ENCODE measurements around the gene HMGN3. TPM values are rescaled to one million over a fixed set of nuclear protein-coding genes. Genes with fewer than 3 reads are reported as not detected.

Gene HMGN3
- total and polyA plus RNA-seq, 2 of the 4 experiments (the other 2 are of a cell fraction), result 6.8 to 35.5 TPM

DNA sequence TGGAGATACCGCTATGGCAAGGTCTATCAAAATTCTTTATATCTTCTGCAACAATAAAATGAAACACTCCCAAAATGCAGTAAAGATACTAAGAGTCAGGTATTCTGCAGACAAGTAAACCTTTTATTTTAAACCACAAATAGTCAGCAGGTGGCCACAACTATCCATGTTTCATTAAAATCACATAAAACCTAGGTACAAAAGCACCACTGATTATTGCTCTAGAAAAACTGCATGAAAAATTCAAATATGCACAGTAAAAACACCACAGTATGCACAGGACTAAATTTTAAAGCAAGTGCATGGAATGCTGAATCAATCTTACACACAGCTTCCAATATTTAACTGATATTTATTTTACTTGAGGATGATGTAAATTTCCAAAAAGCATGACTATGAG, 33.3 kb downstream of the HMGN3 start:
- Histone ChIP-seq H3K27ac (ENCODE audit: insufficient read depth, low read length) (no peak overlapping the region), H2AK9ac (replicated peaks; ENCODE audit: low read depth, low read length, poor library complexity) (no peak overlapping the region), H3K56ac (ENCODE audit: extremely low read depth, insufficient read depth, low read length) (no peak overlapping the region), H3K4me3 (ENCODE audit: insufficient read depth, low read depth, low read length) (no peak overlapping the region), H2BK120ac (ENCODE audit: low read depth, low read length) (no peak overlapping the region), H3K4ac (ENCODE audit: low read depth, low read length) (no peak overlapping the region), H2BK20ac (ENCODE audit: low read depth, low read length) (no peak overlapping the region), H2BK15ac (ENCODE audit: low read depth, low read length) (no peak overlapping the region), H3K79me1 (ENCODE audit: low read depth in 1 of 2, low read length in 2 of 2) (no peaks in the 10 kb centered on the region), H3K18ac (ENCODE audit: low read depth, low read length) (no peak overlapping the region), H3K4me1 (ENCODE audit: control insufficient read depth, insufficient read depth, low read length) (no peaks in the 10 kb centered on the region), H3K9me1 (ENCODE audit: insufficient read depth, low read length) (no peaks in the 10 kb centered on the region), H3K4me2 (ENCODE audit: low read depth, low read length) (no peak overlapping the region), H4K8ac (ENCODE audit: low read depth in 2 of 2, low read length in 2 of 2) (no peak overlapping the region), H2AFZ (replicated peaks; ENCODE audit: low read length, poor library complexity) (no peak overlapping the region), H2AK5ac (ENCODE audit: low read depth, low read length) (no peak overlapping the region), H4K20me1 (ENCODE audit: insufficient read depth, low read length) (no peaks in the 10 kb centered on the region), H3K14ac (replicated peaks; ENCODE audit: low read depth, low read length) (no peak overlapping the region), H2BK5ac (ENCODE audit: low read depth, low read length, poor library complexity, severe bottlenecking) (no peak overlapping the region), H3K36me3 (ENCODE audit: control insufficient read depth, insufficient read depth, low read length) (peaks cover 2% of the 10 kb centered on the region; the same call in 1 of the 2 replicates), H3K9me3 (ENCODE audit: control insufficient read depth, insufficient read depth, low read length) (no peaks in the 10 kb centered on the region), H3K27me3 (ENCODE audit: control insufficient read depth, insufficient read depth, low read length) (no peaks in the 10 kb centered on the region), H3K23ac (ENCODE audit: low read depth, low read length) (no peak overlapping the region), H4K91ac (ENCODE audit: insufficient read depth, low read depth, low read length) (no peak overlapping the region), H3K9ac (ENCODE audit: low read depth, low read length) (no peak overlapping the region), H4K5ac (ENCODE audit: low read depth, low read length) (no peak overlapping the region)
- WGBS, 2 experiments (ENCODE audit: extremely low coverage in 2 of 2, insufficient read length in 1 of 2), result no CpG with 5 or more reads among the region's 1 CpG
- TF ChIP-seq MAFK (IDR thresholded peaks at IDR 0.05; ENCODE audit: low read depth, low read length), result no peak
- no peak for DNase-seq
- intact Hi-C loops (cut with micrococcal nuclease) (no loop called here), dilution Hi-C loops (cut with HindIII; ENCODE audit: low sequenced_read_pairs, unreplicated experiment) (no loop called here), in situ Hi-C loops (cut with MboI; ENCODE audit: low sequenced_read_pairs) (no loop called here)
- no TSS peak for BruUV-seq (replicated peaks)
- ATAC-seq (ENCODE audit: low read depth), result no peak
- CTCF ChIA-PET, result interaction anchor here (0.6 kb wide), 1 partner anchor 521 kb away, joined by 4 read pairs; no protein-coding TSS in a partner anchor
- POLR2A ChIA-PET (ENCODE audit: unreplicated experiment), result no interaction called here
